Measurements from ENCODE around the gene GUF1. TPM values are rescaled to one million over a fixed set of nuclear protein-coding genes. Genes with fewer than 3 reads are reported as not detected.

The GUF1 gene
- total and polyA plus RNA-seq, 4 donors = 6.4 to 13.0 (median 10.5) TPM

DNA sequence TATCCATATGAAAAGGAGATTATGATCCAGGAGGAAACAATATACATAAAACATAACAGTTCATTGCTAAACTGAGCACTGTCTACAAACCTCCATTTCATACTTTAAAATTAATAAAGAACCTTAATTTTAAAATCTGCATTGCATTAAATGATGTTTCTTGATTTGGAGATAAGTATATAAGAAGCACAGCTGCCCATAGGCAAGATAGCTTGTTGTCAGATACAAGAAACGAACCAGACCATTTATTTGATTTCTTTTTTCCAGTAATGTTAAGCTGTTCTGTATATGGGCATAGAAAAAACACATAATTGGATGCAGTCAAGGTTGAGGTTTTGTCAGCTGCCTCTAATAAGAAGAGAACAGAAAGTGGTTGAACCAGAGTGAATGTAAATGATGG, 6.4 kb downstream of the GUF1 start:
- WGBS = 98% methylated on average over 1 of the region's 1 CpG
- Histone ChIP-seq H3K36me3 (ENCODE audit: control insufficient read depth in 4 of 4, insufficient read depth in 3 of 4, low read depth in 1 of 4, low read length in 3 of 4) (peaks cover 5 to 31% (median 29%) of the 10 kb centered on the region in 4 donors), H3K27me3 (ENCODE audit: control insufficient read depth in 4 of 4, insufficient read depth in 4 of 4, low read length in 3 of 4) (no peaks in the 10 kb centered on the region), H3K9ac (ENCODE audit: low read depth in 1 of 2, low read length in 2 of 2) (no peak overlapping the region), H3K27ac (ENCODE audit: low read depth in 1 of 2, low read length in 2 of 2) (no peak overlapping the region), H3K9me3 (ENCODE audit: control insufficient read depth in 4 of 4, low read length in 3 of 4) (no peaks in the 10 kb centered on the region), H3K4me1 (ENCODE audit: control insufficient read depth in 4 of 4, insufficient read depth in 4 of 4, low read length in 3 of 4) (peaks cover 0 to 9% (median 7%) of the 10 kb centered on the region in 4 donors), H3K4me3 (ENCODE audit: low read depth in 1 of 3, low read length in 3 of 3) (no peak overlapping the region)
- DNase-seq (ENCODE audit: low spot score) = no peak
- TF ChIP-seq YY1 (IDR thresholded peaks at IDR 0.05) = no peak
- no peak for TF ChIP-seq ATF3 (IDR thresholded peaks at IDR 0.05)
- no peak for TF ChIP-seq HNF4A (conservative IDR thresholded peaks at IDR 0.05)
- TF ChIP-seq SP1 (IDR thresholded peaks at IDR 0.05) = no peak
- TF ChIP-seq GABPA (IDR thresholded peaks at IDR 0.05 in 1 of 2, conservative IDR thresholded peaks at IDR 0.05 in 1 of 2) = no peak
- TF ChIP-seq, protein P1, sequence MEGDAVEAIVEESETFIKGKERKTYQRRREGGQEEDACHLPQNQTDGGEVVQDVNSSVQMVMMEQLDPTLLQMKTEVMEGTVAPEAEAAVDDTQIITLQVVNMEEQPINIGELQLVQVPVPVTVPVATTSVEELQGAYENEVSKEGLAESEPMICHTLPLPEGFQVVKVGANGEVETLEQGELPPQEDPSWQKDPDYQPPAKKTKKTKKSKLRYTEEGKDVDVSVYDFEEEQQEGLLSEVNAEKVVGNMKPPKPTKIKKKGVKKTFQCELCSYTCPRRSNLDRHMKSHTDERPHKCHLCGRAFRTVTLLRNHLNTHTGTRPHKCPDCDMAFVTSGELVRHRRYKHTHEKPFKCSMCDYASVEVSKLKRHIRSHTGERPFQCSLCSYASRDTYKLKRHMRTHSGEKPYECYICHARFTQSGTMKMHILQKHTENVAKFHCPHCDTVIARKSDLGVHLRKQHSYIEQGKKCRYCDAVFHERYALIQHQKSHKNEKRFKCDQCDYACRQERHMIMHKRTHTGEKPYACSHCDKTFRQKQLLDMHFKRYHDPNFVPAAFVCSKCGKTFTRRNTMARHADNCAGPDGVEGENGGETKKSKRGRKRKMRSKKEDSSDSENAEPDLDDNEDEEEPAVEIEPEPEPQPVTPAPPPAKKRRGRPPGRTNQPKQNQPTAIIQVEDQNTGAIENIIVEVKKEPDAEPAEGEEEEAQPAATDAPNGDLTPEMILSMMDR (IDR thresholded peaks at IDR 0.05; ENCODE audit: low read depth, low read length, missing input control) = no peak
- TF ChIP-seq HNF4G (IDR thresholded peaks at IDR 0.05) = no peak
- TF ChIP-seq, protein P2, sequence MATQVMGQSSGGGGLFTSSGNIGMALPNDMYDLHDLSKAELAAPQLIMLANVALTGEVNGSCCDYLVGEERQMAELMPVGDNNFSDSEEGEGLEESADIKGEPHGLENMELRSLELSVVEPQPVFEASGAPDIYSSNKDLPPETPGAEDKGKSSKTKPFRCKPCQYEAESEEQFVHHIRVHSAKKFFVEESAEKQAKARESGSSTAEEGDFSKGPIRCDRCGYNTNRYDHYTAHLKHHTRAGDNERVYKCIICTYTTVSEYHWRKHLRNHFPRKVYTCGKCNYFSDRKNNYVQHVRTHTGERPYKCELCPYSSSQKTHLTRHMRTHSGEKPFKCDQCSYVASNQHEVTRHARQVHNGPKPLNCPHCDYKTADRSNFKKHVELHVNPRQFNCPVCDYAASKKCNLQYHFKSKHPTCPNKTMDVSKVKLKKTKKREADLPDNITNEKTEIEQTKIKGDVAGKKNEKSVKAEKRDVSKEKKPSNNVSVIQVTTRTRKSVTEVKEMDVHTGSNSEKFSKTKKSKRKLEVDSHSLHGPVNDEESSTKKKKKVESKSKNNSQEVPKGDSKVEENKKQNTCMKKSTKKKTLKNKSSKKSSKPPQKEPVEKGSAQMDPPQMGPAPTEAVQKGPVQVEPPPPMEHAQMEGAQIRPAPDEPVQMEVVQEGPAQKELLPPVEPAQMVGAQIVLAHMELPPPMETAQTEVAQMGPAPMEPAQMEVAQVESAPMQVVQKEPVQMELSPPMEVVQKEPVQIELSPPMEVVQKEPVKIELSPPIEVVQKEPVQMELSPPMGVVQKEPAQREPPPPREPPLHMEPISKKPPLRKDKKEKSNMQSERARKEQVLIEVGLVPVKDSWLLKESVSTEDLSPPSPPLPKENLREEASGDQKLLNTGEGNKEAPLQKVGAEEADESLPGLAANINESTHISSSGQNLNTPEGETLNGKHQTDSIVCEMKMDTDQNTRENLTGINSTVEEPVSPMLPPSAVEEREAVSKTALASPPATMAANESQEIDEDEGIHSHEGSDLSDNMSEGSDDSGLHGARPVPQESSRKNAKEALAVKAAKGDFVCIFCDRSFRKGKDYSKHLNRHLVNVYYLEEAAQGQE (IDR thresholded peaks at IDR 0.05) = no peak
- TF ChIP-seq, protein P3, sequence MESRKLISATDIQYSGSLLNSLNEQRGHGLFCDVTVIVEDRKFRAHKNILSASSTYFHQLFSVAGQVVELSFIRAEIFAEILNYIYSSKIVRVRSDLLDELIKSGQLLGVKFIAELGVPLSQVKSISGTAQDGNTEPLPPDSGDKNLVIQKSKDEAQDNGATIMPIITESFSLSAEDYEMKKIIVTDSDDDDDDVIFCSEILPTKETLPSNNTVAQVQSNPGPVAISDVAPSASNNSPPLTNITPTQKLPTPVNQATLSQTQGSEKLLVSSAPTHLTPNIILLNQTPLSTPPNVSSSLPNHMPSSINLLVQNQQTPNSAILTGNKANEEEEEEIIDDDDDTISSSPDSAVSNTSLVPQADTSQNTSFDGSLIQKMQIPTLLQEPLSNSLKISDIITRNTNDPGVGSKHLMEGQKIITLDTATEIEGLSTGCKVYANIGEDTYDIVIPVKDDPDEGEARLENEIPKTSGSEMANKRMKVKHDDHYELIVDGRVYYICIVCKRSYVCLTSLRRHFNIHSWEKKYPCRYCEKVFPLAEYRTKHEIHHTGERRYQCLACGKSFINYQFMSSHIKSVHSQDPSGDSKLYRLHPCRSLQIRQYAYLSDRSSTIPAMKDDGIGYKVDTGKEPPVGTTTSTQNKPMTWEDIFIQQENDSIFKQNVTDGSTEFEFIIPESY (IDR thresholded peaks at IDR 0.05) = no peak
- no peak for TF ChIP-seq MAX (IDR thresholded peaks at IDR 0.05)

DNA sequence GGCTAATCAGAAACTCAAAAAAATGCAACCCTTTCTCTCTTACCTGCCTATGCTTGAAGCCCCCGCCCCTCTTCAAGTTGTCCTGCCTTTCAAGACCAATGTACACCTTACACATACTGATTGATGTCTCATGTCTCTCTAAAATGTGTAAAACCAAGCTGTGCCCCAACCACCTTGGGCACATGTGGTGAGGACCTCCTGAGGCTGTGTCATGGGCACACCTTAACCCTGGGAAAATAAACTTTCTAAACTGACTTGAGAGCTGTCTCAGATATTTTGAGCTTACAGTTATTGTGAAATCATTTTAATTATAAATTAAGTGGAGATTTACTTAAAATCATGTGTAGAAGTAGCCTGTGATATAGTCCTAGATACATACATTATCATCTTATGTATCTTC, 22.2 kb downstream of the GUF1 start:
- H3K36me3 ChIP-seq (ENCODE audit: control insufficient read depth in 4 of 4, insufficient read depth in 3 of 4, low read depth in 1 of 4, low read length in 3 of 4) = peaks cover 2 to 36% (median 25%) of the 10 kb centered on the region in 4 donors
- no peak for DNase-seq (ENCODE audit: low spot score)
- no peaks in the 10 kb centered on the region for H3K27me3 ChIP-seq (ENCODE audit: control insufficient read depth in 4 of 4, insufficient read depth in 4 of 4, low read length in 3 of 4)
- H3K9me3 ChIP-seq (ENCODE audit: control insufficient read depth in 4 of 4, low read length in 3 of 4) = no peaks in the 10 kb centered on the region
- H3K27ac ChIP-seq (ENCODE audit: low read depth in 1 of 2, low read length in 2 of 2) = no peak overlapping the region
- no peak overlapping the region for H3K4me3 ChIP-seq (ENCODE audit: low read depth in 1 of 3, low read length in 3 of 3)
- no peaks in the 10 kb centered on the region for H3K4me1 ChIP-seq (ENCODE audit: control insufficient read depth in 4 of 4, insufficient read depth in 4 of 4, low read length in 3 of 4)
- WGBS = 97% methylated on average over 1 of the region's 1 CpG
- H3K9ac ChIP-seq (ENCODE audit: low read depth in 1 of 2, low read length in 2 of 2) = no peak overlapping the region
- no peak for TF ChIP-seq HNF4G (IDR thresholded peaks at IDR 0.05)
- TF ChIP-seq EGR1 (IDR thresholded peaks at IDR 0.05; ENCODE audit: low read depth in 2 of 2) = no peak
- TF ChIP-seq, protein P1 (IDR thresholded peaks at IDR 0.05; ENCODE audit: low read depth, low read length, missing input control) = no peak
- TF ChIP-seq GABPA (IDR thresholded peaks at IDR 0.05 in 1 of 2, conservative IDR thresholded peaks at IDR 0.05 in 1 of 2) = no peak
- TF ChIP-seq, protein P3 (IDR thresholded peaks at IDR 0.05) = no peak
- TF ChIP-seq, protein P2 (IDR thresholded peaks at IDR 0.05) = no peak
- TF ChIP-seq HNF4A (conservative IDR thresholded peaks at IDR 0.05) = no peak
- no peak for TF ChIP-seq MAX (IDR thresholded peaks at IDR 0.05)
- TF ChIP-seq FOXA2 (IDR thresholded peaks at IDR 0.05) = no peak
- TF ChIP-seq YY1 (IDR thresholded peaks at IDR 0.05) = no peak
- TF ChIP-seq RAD21 (IDR thresholded peaks at IDR 0.05) = no peak
